ENCODE results near the gene TOLLIP.
"Not testable (repeated sequence)": the region's sequence is repeated elsewhere in the genome, so short reads cannot be mapped to it uniquely, and the experiment has no call there.

Gene TOLLIP

GRCh38 chr11:1309498-1310317 lies at the start of gene TOLLIP:
Gene TOLLIP, minus strand, starts transcription at chr11:1309632. Its CDS starts 134 bp downstream, at chr11:1309498.
- H3K4me3 ChIP-seq (replicated peaks; ENCODE audit: low read depth, low read length): peak within 1 kb of the TSS; percentile 64
- DNase-seq (ENCODE audit: extremely low read depth, low read depth): peak; percentile 56

GRCh38 chr11:1358931-1359330 lies 49.5 kb upstream of the TOLLIP start:
- not testable (repeated sequence) for DNase-seq (ENCODE audit: extremely low read depth, low read depth); H3K4me3 ChIP-seq (replicated peaks; ENCODE audit: low read depth, low read length)

More at GRCh38 chr11:1309498-1310317, at the start of gene TOLLIP:
- TF ChIP-seq CTCF (IDR thresholded peaks at IDR 0.05; ENCODE audit: low read depth, low read length, missing control alignments): no peak

- TF ChIP-seq CTCF (IDR thresholded peaks at IDR 0.05; ENCODE audit: low read depth, low read length, missing control alignments): no peak
- H3K4me3 ChIP-seq (replicated peaks; ENCODE audit: low read depth, low read length): no peak overlapping the region
- no peak for DNase-seq (ENCODE audit: extremely low read depth, low read depth)
Measured at GRCh38 chr11:1358286-1358685, 48.9 kb upstream of the TOLLIP start.

- no peak for TF ChIP-seq CTCF (IDR thresholded peaks at IDR 0.05; ENCODE audit: low read depth, low read length, missing control alignments)
- DNase-seq (ENCODE audit: extremely low read depth, low read depth): no peak
- H3K4me3 ChIP-seq (replicated peaks; ENCODE audit: low read depth, low read length): no peak overlapping the region
Measured at GRCh38 chr11:1356478-1356960, 47.1 kb upstream of the TOLLIP start.

GRCh38 chr11:1356007-1356435 lies 46.6 kb upstream of the TOLLIP start:
- TF ChIP-seq CTCF (IDR thresholded peaks at IDR 0.05; ENCODE audit: low read depth, low read length, missing control alignments): no peak
- no peak for DNase-seq (ENCODE audit: extremely low read depth, low read depth)
- H3K4me3 ChIP-seq (replicated peaks; ENCODE audit: low read depth, low read length): no peak overlapping the region

GRCh38 chr11:1354125-1354938 lies 44.9 kb upstream of the TOLLIP start:
- no peak overlapping the region for H3K4me3 ChIP-seq (replicated peaks; ENCODE audit: low read depth, low read length)
- no peak for DNase-seq (ENCODE audit: extremely low read depth, low read depth)
- no peak for TF ChIP-seq CTCF (IDR thresholded peaks at IDR 0.05; ENCODE audit: low read depth, low read length, missing control alignments)

All from HFF-Myc (cell line).